ENCODE results near the gene COX5B.

DNA sequence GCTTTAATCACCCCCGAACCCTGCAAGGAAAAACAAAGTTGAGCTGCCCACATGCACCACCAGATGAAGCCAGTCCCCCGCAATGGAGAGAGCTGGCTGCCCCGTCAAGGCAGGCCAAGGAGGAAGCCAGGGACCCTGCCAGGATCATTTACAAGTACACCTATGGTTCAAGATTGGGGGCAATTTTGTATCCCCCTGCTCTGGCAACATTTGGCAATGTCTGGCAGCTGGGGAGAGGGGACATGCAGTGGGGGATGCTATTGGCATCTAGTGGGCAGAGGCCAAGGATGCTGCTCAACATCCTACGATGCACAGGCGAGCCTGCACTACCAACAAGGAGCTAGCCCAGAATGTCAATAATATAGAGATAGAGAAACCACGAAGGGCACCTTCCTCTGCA is 16.1 kb downstream of the COX5B start:
- TF ChIP-seq BACH2 (CRISPR knock-in tag; IDR thresholded peaks at IDR 0.05; ENCODE audit: borderline replicate concordance) (no peak), ZNF8 (CRISPR knock-in tag; IDR thresholded peaks at IDR 0.05) (no peak), ZNF565 (CRISPR knock-in tag; conservative IDR thresholded peaks at IDR 0.05; ENCODE audit: low read depth) (no peak)

All from SK-N-SH treated with all-trans-retinoic acid at 6 μM for 48 hours (cell line).